Right lobe of liver (tissue), 4 donors: Measurements from ENCODE around the gene GNAZ.

Experiments used
- CTCF ChIP-seq, 4 donors: fragments of 200-600 bp in 3 of 4; fragments of 450-650 bp in 1 of 4; IDR thresholded peaks; one replicate each; pipeline versions ENCODE4 v1.5.1 to v1.8.0; 2016 to 2022; ENCODE audit warnings: antibody characterized with exemption in 4 of 4, mild to moderate bottlenecking in 2 of 4
- POLR2A ChIP-seq: fragments of 450-650 bp; IDR thresholded peaks from one replicate; pipeline ENCODE4 v1.6.1; 2017; ENCODE audit warnings: antibody characterized with exemption, mild to moderate bottlenecking
- donor health status: DM: no; HTN: no; CAD: no.
- donor health status: DM: no; HTN: no; CAD: no.
- donor health status: DM: no; HTN: yes; CAD: no.

DNA sequence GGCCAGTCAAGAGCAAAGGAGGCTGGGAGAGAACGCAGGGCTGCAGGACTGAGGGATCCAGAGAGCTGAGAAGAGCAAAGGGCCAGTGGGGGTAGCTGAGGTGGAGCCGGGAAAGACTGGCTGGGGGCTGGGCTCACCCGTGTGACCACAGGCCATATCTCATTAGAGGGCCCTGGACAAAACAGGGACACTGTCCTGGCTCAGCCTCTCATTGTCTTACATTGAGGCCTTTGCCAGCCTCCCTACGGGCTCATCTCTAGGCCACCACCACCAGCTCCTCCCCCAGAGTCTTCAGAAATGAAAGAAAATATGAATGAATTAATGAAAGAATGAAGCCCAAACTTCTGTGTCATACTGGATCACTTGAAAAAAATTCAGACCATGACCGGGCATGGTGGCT lies 84.1 kb downstream of the GNAZ start:
- no peak for TF ChIP-seq CTCF (IDR thresholded peaks at IDR 0.05)
- TF ChIP-seq POLR2A, result no peak
